Lower lobe of right lung (tissue), 2 donors: ENCODE measurements around the gene ANKRD16. TPM values are rescaled to one million over a fixed set of nuclear protein-coding genes. Genes with fewer than 3 reads are reported as not detected.
"Not testable (repeated sequence)": the region's sequence is repeated elsewhere in the genome, so short reads cannot be mapped to it uniquely, and the experiment has no call there.

Experiments used
- ATAC-seq, 2 donors: fragments of 200-7000 bp; cut with Tn5 transposase; one replicate each; pipeline ENCODE4 v1.9.1; 2020 to 2022; ENCODE audit warnings: mild to moderate bottlenecking in 2 of 2, moderate library complexity in 2 of 2
- DNase-seq: peaks from one replicate; pipeline ENCODE4 v3.0.0-alpha.2; 2020
- H3K27ac ChIP-seq: fragments of 200-600 bp; one replicate; pipeline ENCODE4 v1.8.0; 2022
- H3K27me3 ChIP-seq: fragments of 200-600 bp; one replicate; pipeline ENCODE4 v1.8.0; 2022; ENCODE audit warnings: low read depth
- H3K36me3 ChIP-seq: fragments of 200-600 bp; one replicate; pipeline ENCODE4 v1.8.0; 2022; ENCODE audit warnings: mild to moderate bottlenecking
- H3K4me1 ChIP-seq: fragments of 200-600 bp; one replicate; pipeline ENCODE4 v1.8.0; 2022
- H3K4me3 ChIP-seq: fragments of 200-600 bp; one replicate; pipeline ENCODE4 v1.8.0; 2022; ENCODE audit warnings: mild to moderate bottlenecking
- H3K9me3 ChIP-seq: fragments of 200-600 bp; one replicate; pipeline ENCODE4 v1.8.0; 2022
- CTCF ChIP-seq: fragments of 200-600 bp; IDR thresholded peaks from one replicate; pipeline ENCODE4 v1.8.0; 2022; ENCODE audit warnings: antibody characterized with exemption, mild to moderate bottlenecking
- intact Hi-C: fragments of 100-400 bp; cut with DNase I; formaldehyde crosslinking; loops from one replicate; pipeline ENCODE4 v1.11.0; 2022
- total RNA-seq: library from RNA; stranded (reverse); fragmentation: NEBNext Ultra II Directional; extraction: Animal tissue kit (Norgen Biotek cat#: 25700); gene quantifications from one replicate; pipeline ENCODE4 v1.2.1, GENCODE V29; 2021
- donor health status: DM: no; HTN: yes; CAD: no; lungs with severe emphysema.

ANKRD16 gene
- total RNA-seq, 1 donor from 2014 or later, result 5.6 TPM

GRCh38 chr10:5910323-5911100, 20.8 kb upstream of the ANKRD16 start:
- peaks cover 84% of the 10 kb centered on the region for H3K36me3 ChIP-seq
- H3K27ac ChIP-seq, result no peak overlapping the region

GRCh38 chr10:5908676-5909075, 19.0 kb upstream of the ANKRD16 start:
- H3K4me1 ChIP-seq, H3K4me3 ChIP-seq, ATAC-seq, intact Hi-C loops, H3K9me3 ChIP-seq, DNase-seq, H3K27me3 ChIP-seq, H3K27ac ChIP-seq: not testable (repeated sequence)
- H3K36me3 ChIP-seq, result peaks cover 66% of the 10 kb centered on the region

More at GRCh38 chr10:5910323-5911100, 20.8 kb upstream of the ANKRD16 start:
- H3K4me1 ChIP-seq, result peaks cover 7% of the 10 kb centered on the region
- no peaks in the 10 kb centered on the region for H3K27me3 ChIP-seq
- ATAC-seq (no peak), DNase-seq (no peak)
- H3K9me3 ChIP-seq, result no peaks in the 10 kb centered on the region
- no peak for TF ChIP-seq CTCF
- no peak overlapping the region for H3K4me3 ChIP-seq
- intact Hi-C loops, result no loop called here

GRCh38 chr10:5906651-5907050, 17.0 kb upstream of the ANKRD16 start:
- H3K4me3 ChIP-seq, result no peak overlapping the region
- TF ChIP-seq CTCF, result no peak
- no peak for DNase-seq
- no peak overlapping the region for H3K27ac ChIP-seq
- ATAC-seq, result peak in 1 of 2 donors; percentile 23
- H3K36me3 ChIP-seq, result peaks cover 50% of the 10 kb centered on the region
- no peaks in the 10 kb centered on the region for H3K27me3 ChIP-seq
- peaks cover 8% of the 10 kb centered on the region for H3K4me1 ChIP-seq
- intact Hi-C loops, result no loop called here
- H3K9me3 ChIP-seq, result no peaks in the 10 kb centered on the region

GRCh38 chr10:5905854-5906507, 16.3 kb upstream of the ANKRD16 start:
- intact Hi-C loops, result no loop called here
- Histone ChIP-seq H3K27ac (no peak overlapping the region), H3K4me1 (peaks cover 8% of the 10 kb centered on the region), H3K9me3 (no peaks in the 10 kb centered on the region), H3K36me3 (peaks cover 43% of the 10 kb centered on the region), H3K27me3 (no peaks in the 10 kb centered on the region), H3K4me3 (no peak overlapping the region)
- ATAC-seq (peak; percentile 24 to 54), DNase-seq (no peak)
- no peak for TF ChIP-seq CTCF

- H3K27ac ChIP-seq, result peak overlapping the region; percentile 9
- no peaks in the 10 kb centered on the region for H3K27me3 ChIP-seq
- TF ChIP-seq CTCF, result no peak
- H3K4me1 ChIP-seq, result peaks cover 8% of the 10 kb centered on the region
- DNase-seq, result no peak
- no peaks in the 10 kb centered on the region for H3K9me3 ChIP-seq
- intact Hi-C loops, result no loop called here
- ATAC-seq, result no peak
- peaks cover 26% of the 10 kb centered on the region for H3K36me3 ChIP-seq
- no peak overlapping the region for H3K4me3 ChIP-seq
Measured at GRCh38 chr10:5904227-5904626, 14.5 kb upstream of the ANKRD16 start.

GRCh38 chr10:5903563-5903962, 13.9 kb upstream of the ANKRD16 start:
- intact Hi-C loops, result no loop called here
- Histone ChIP-seq H3K36me3 (peaks cover 19% of the 10 kb centered on the region), H3K27me3 (no peaks in the 10 kb centered on the region), H3K4me1 (peaks cover 8% of the 10 kb centered on the region), H3K4me3 (no peak overlapping the region), H3K9me3 (no peaks in the 10 kb centered on the region), H3K27ac (no peak overlapping the region)
- ATAC-seq, result no peak
- TF ChIP-seq CTCF, result no peak
- DNase-seq, result no peak
